ENCODE results near the gene ABCC4. TPM values are rescaled to one million over a fixed set of nuclear protein-coding genes. Genes with fewer than 3 reads are reported as not detected.
"Not testable (repeated sequence)": the region's sequence is repeated elsewhere in the genome, so short reads cannot be mapped to it uniquely, and the experiment has no call there.

ABCC4 gene
- total and polyA plus RNA-seq, 4 experiments from 2014 or later, result 4.8 to 10.0 (median 6.9) TPM

GRCh38 chr13:95298169-95298965 lies 2.9 kb downstream of the ABCC4 start:
- peaks cover 0 to 1% (median 0%) of the 10 kb centered on the region in 8 donors for H3K9me3 Mint-ChIP-seq
- Histone ChIP-seq H3K9me3 (ENCODE audit: control insufficient read depth in 1 of 2, low read length in 2 of 2) (no peaks in the 10 kb centered on the region), H3K4me1 (ENCODE audit: insufficient read depth, low read length) (peaks cover 14% of the 10 kb centered on the region), H3K36me3 (ENCODE audit: insufficient read depth, low read length) (no peaks in the 10 kb centered on the region), H3K4me3 (ENCODE audit: low read length in 2 of 2) (no peak overlapping the region), H3K27ac (ENCODE audit: low read depth, low read length) (no peak overlapping the region), H3K27me3 (ENCODE audit: insufficient read depth, low read length) (no peaks in the 10 kb centered on the region)
- peaks cover 0 to 2% of the 10 kb centered on the region in 2 donors for H3K27me3 Mint-ChIP-seq
- peaks cover 23 to 41% (median 30%) of the 10 kb centered on the region in 4 donors for H3K4me1 Mint-ChIP-seq
- POLR2A ChIA-PET (ENCODE audit: partially characterized antibody), result no interaction called here
- no peak for DNase-seq
- intact Hi-C loops (cut with micrococcal nuclease), result no loop called here
- H3K27ac Mint-ChIP-seq, result peak overlapping the region in 2 of 7 donors; percentile 16 to 32
- peaks cover 0 to 3% of the 10 kb centered on the region in 2 donors for H3K36me3 Mint-ChIP-seq
- CTCF ChIA-PET (ENCODE audit: partially characterized antibody), result interaction anchor here (1.0 to 9.8 kb wide), 10 partner anchors 8 to 536 kb away, joined by 3 to 105 read pairs (median 9); no protein-coding TSS in a partner anchor
- H3K4me3 Mint-ChIP-seq, result peak overlapping the region in 5 of 8 donors; percentile 20 to 46 (median 26)

DNA sequence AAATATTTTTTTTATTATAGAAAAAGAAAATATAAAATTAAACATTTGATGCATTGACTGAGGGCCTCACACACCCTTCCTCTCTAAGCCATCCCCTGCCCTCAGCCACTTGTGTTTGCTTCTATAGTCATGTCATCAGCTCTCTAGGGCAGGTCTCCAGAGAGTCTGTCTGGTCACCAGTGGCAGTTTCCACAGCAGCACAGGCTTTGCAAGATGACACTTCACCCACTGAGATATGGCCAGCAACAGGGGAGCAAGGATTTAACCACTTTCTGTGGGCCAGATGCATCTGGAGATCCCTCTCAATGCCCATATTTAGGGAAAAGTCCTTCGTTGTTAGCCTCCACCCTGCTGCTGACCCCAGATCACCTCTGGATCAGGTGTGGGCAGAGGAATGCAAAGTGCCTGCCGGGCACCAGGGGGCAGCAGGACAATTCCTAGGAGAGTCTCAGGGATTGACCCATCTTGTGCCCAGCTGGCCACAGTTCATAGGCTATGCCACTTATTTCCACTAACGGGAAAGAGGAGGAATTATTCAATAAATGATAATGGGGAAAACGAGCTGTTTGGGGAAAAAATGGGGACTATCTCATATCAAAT lies 4.8 kb downstream of the ABCC4 start:
- intact Hi-C loops (cut with micrococcal nuclease), result loop anchor here (1.0 kb wide), 4 partner anchors 84 to 182 kb away; no protein-coding TSS in a partner anchor
- no peak overlapping the region for H3K4me3 ChIP-seq (ENCODE audit: low read length in 2 of 2)
- H3K36me3 ChIP-seq (ENCODE audit: insufficient read depth, low read length), result no peaks in the 10 kb centered on the region
- DNase-seq, result peak in 1 of 5 donors; percentile 11
- Mint-ChIP-seq H3K4me3 (no peak overlapping the region), H3K9me3 (peaks cover 0 to 2% (median 0%) of the 10 kb centered on the region in 8 donors), H3K36me3 (peaks cover 3 to 8% of the 10 kb centered on the region in 2 donors), H3K4me1 (peaks cover 21 to 32% (median 25%) of the 10 kb centered on the region in 4 donors), H3K27ac (no peak overlapping the region), H3K27me3 (no peaks in the 10 kb centered on the region)
- H3K4me1 ChIP-seq (ENCODE audit: insufficient read depth, low read length), result peaks cover 7% of the 10 kb centered on the region
- H3K27ac ChIP-seq (ENCODE audit: low read depth, low read length), result no peak overlapping the region
- no peaks in the 10 kb centered on the region for H3K27me3 ChIP-seq (ENCODE audit: insufficient read depth, low read length)
- POLR2A ChIA-PET (ENCODE audit: partially characterized antibody), result no interaction called here
- H3K9me3 ChIP-seq (ENCODE audit: control insufficient read depth in 1 of 2, low read length in 2 of 2), result no peaks in the 10 kb centered on the region
- CTCF ChIA-PET (ENCODE audit: partially characterized antibody), result interaction anchor here (0.6 to 9.8 kb wide), 25 partner anchors 9 to 538 kb away, joined by 3 to 105 read pairs (median 4); no protein-coding TSS in a partner anchor

DNA sequence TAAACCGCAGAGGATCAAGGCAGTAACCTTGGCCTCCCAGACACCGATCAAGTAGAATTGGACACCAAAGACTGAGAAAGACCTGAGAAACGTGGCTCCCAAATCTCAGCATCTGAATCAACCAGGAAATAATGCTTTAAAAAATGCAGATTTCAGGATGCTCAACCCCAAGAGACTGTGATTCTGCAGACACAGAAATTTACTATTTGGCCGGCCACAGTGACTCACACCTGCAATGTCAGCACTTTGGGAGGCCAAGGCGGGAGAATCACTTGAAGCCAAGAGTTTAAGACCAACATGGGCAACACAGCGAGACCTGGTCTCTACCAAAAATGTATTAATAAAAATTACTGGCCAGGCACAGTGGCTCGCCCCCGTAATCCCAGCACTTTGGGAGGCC lies 6.2 kb downstream of the ABCC4 start:
- ChIA-PET CTCF (ENCODE audit: partially characterized antibody) (interaction anchor here (1.2 to 9.8 kb wide), 6 partner anchors 10 to 120 kb away, joined by 3 to 105 read pairs (median 37); no protein-coding TSS in a partner anchor), POLR2A (ENCODE audit: partially characterized antibody) (no interaction called here)
- no peak for DNase-seq
- Histone ChIP-seq H3K27ac (ENCODE audit: low read depth, low read length) (no peak overlapping the region), H3K4me1 (ENCODE audit: insufficient read depth, low read length) (no peaks in the 10 kb centered on the region), H3K4me3 (ENCODE audit: low read length in 2 of 2) (no peak overlapping the region), H3K9me3 (ENCODE audit: control insufficient read depth in 1 of 2, low read length in 2 of 2) (no peaks in the 10 kb centered on the region), H3K27me3 (ENCODE audit: insufficient read depth, low read length) (no peaks in the 10 kb centered on the region), H3K36me3 (ENCODE audit: insufficient read depth, low read length) (no peaks in the 10 kb centered on the region)
- Mint-ChIP-seq H3K27ac (peak overlapping the region in 1 of 7 donors; percentile 41), H3K4me3 (no peak overlapping the region), H3K36me3 (peaks cover 2 to 10% of the 10 kb centered on the region in 2 donors), H3K9me3 (peaks cover 0 to 2% (median 0%) of the 10 kb centered on the region in 8 donors), H3K4me1 (peaks cover 16 to 25% (median 20%) of the 10 kb centered on the region in 4 donors), H3K27me3 (no peaks in the 10 kb centered on the region)
- intact Hi-C loops (cut with micrococcal nuclease), result no loop called here

- Mint-ChIP-seq H3K27ac (peak overlapping the region in 1 of 7 donors; percentile 7), H3K9me3 (peaks cover 0 to 2% (median 0%) of the 10 kb centered on the region in 8 donors), H3K27me3 (no peaks in the 10 kb centered on the region), H3K4me1 (peaks cover 4 to 10% (median 9%) of the 10 kb centered on the region in 4 donors), H3K4me3 (no peak overlapping the region), H3K36me3 (peaks cover 2 to 16% of the 10 kb centered on the region in 2 donors)
- no peaks in the 10 kb centered on the region for H3K36me3 ChIP-seq (ENCODE audit: insufficient read depth, low read length)
- intact Hi-C loops (cut with micrococcal nuclease), result no loop called here
- no peak overlapping the region for H3K27ac ChIP-seq (ENCODE audit: low read depth, low read length)
- no peaks in the 10 kb centered on the region for H3K27me3 ChIP-seq (ENCODE audit: insufficient read depth, low read length)
- POLR2A ChIA-PET (ENCODE audit: partially characterized antibody), result no interaction called here
- H3K4me3 ChIP-seq (ENCODE audit: low read length in 2 of 2), result no peak overlapping the region
- H3K4me1 ChIP-seq (ENCODE audit: insufficient read depth, low read length), result no peaks in the 10 kb centered on the region
- CTCF ChIA-PET (ENCODE audit: partially characterized antibody), result interaction anchor here (0.7 to 2.6 kb wide), 5 partner anchors 8 to 112 kb away, joined by 4 to 8 read pairs (median 5); no protein-coding TSS in a partner anchor
- H3K9me3 ChIP-seq (ENCODE audit: control insufficient read depth in 1 of 2, low read length in 2 of 2), result no peaks in the 10 kb centered on the region
- no peak for DNase-seq
Measured at GRCh38 chr13:95292622-95293021, 8.6 kb downstream of the ABCC4 start.

DNA sequence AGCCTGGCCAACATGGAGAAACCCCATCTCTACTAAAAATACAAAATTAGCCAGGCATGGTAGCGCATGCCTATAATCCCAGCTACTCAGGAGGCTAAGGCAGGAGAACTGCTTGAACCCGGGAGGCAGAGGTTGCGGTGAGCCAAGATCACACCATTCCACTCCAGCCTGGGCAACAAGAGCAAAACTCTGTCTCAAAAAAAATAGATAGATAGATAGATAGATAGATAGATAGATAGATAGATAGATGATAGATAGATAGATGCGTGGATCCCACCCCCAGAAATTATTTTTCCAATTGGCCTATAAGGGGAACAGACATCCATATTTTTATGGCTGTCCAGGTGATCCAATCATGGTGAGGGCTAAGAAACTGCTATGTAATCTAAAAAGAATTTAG lies 11.3 kb downstream of the ABCC4 start:
- H3K27me3 ChIP-seq (ENCODE audit: insufficient read depth, low read length); H3K4me3 Mint-ChIP-seq; H3K27ac ChIP-seq (ENCODE audit: low read depth, low read length); H3K4me3 ChIP-seq (ENCODE audit: low read length in 2 of 2); DNase-seq; H3K27me3 Mint-ChIP-seq; intact Hi-C loops (cut with micrococcal nuclease); POLR2A ChIA-PET (ENCODE audit: partially characterized antibody); H3K4me1 ChIP-seq (ENCODE audit: insufficient read depth, low read length); H3K9me3 Mint-ChIP-seq; H3K27ac Mint-ChIP-seq; H3K4me1 Mint-ChIP-seq; H3K36me3 ChIP-seq (ENCODE audit: insufficient read depth, low read length); H3K9me3 ChIP-seq (ENCODE audit: control insufficient read depth in 1 of 2, low read length in 2 of 2): not testable (repeated sequence)
- H3K36me3 Mint-ChIP-seq, result peaks cover 2 to 20% of the 10 kb centered on the region in 2 donors
- CTCF ChIA-PET (ENCODE audit: partially characterized antibody), result interaction anchor here (1.2 to 1.9 kb wide), 2 partner anchors 99 to 115 kb away, joined by 3 to 8 read pairs; no protein-coding TSS in a partner anchor

- Histone ChIP-seq H3K9me3 (ENCODE audit: control insufficient read depth in 1 of 2, low read length in 2 of 2) (no peaks in the 10 kb centered on the region), H3K4me3 (ENCODE audit: low read length in 2 of 2) (no peak overlapping the region), H3K36me3 (ENCODE audit: insufficient read depth, low read length) (no peaks in the 10 kb centered on the region), H3K4me1 (ENCODE audit: insufficient read depth, low read length) (no peaks in the 10 kb centered on the region), H3K27me3 (ENCODE audit: insufficient read depth, low read length) (no peaks in the 10 kb centered on the region), H3K27ac (ENCODE audit: low read depth, low read length) (no peak overlapping the region)
- H3K36me3 Mint-ChIP-seq, result peaks cover 2 to 20% of the 10 kb centered on the region in 2 donors
- POLR2A ChIA-PET (ENCODE audit: partially characterized antibody), result no interaction called here
- no peak for DNase-seq
- H3K4me1 Mint-ChIP-seq, result peaks cover 0 to 7% (median 4%) of the 10 kb centered on the region in 4 donors
- intact Hi-C loops (cut with micrococcal nuclease), result no loop called here
- CTCF ChIA-PET (ENCODE audit: partially characterized antibody), result interaction anchor here (1.2 to 1.8 kb wide), 3 partner anchors 9 to 115 kb away, joined by 5 to 10 read pairs (median 5); no protein-coding TSS in a partner anchor
- H3K9me3 Mint-ChIP-seq, result peaks cover 0 to 2% (median 0%) of the 10 kb centered on the region in 8 donors
- no peak overlapping the region for H3K4me3 Mint-ChIP-seq
- no peak overlapping the region for H3K27ac Mint-ChIP-seq
- H3K27me3 Mint-ChIP-seq, result no peaks in the 10 kb centered on the region
Measured at GRCh38 chr13:95289020-95289444, 12.2 kb downstream of the ABCC4 start.

DNA sequence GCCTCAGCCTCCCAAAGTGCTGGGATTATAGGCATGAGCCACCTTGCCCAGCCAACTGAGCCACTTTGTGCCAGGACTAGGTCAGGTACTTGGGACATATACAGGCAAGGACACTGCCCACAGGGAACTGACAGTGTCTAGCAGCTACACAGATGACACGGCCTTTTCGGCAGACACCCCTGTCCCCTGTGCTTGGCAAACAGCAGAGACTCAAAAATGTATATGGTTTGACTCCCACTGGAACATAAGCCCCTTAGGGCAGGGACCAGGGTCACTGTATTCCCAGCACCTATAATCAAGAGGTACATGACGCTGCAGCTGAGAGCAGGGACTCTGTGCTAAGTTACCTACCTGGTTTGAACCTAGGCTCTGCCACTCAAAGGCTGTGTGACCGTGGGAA lies 16.8 kb downstream of the ABCC4 start:
- no peak overlapping the region for H3K27ac Mint-ChIP-seq
- H3K4me3 ChIP-seq (ENCODE audit: low read length in 2 of 2), result no peak overlapping the region
- intact Hi-C loops (cut with micrococcal nuclease), result no loop called here
- no peaks in the 10 kb centered on the region for H3K9me3 ChIP-seq (ENCODE audit: control insufficient read depth in 1 of 2, low read length in 2 of 2)
- H3K27me3 Mint-ChIP-seq, result no peaks in the 10 kb centered on the region
- no peaks in the 10 kb centered on the region for H3K9me3 Mint-ChIP-seq
- ChIA-PET POLR2A (ENCODE audit: partially characterized antibody) (no interaction called here), CTCF (ENCODE audit: partially characterized antibody) (interaction anchor here (0.7 kb wide), 1 partner anchor 13 kb away, joined by 3 read pairs; no protein-coding TSS in a partner anchor)
- H3K4me1 ChIP-seq (ENCODE audit: insufficient read depth, low read length), result no peaks in the 10 kb centered on the region
- no peak for DNase-seq
- peaks cover 0 to 11% of the 10 kb centered on the region in 2 donors for H3K36me3 Mint-ChIP-seq
- H3K4me3 Mint-ChIP-seq, result no peak overlapping the region
- H3K4me1 Mint-ChIP-seq, result peaks cover 5 to 8% (median 6%) of the 10 kb centered on the region in 4 donors
- H3K36me3 ChIP-seq (ENCODE audit: insufficient read depth, low read length), result no peaks in the 10 kb centered on the region
- H3K27ac ChIP-seq (ENCODE audit: low read depth, low read length), result no peak overlapping the region
- no peaks in the 10 kb centered on the region for H3K27me3 ChIP-seq (ENCODE audit: insufficient read depth, low read length)

All from CD4-positive, alpha-beta memory T cell (primary cell).